DMS53 treated with DMSO at 0.1 percent for 48 hours (cell line): ENCODE data around the gene SLC15A3.
"Not testable (repeated sequence)": the region's sequence is repeated elsewhere in the genome, so short reads cannot be mapped to it uniquely, and the experiment has no call there.

ENCODE experiments used
- DNase-seq: peaks from one replicate; lab custom pipeline; 2025; ENCODE audit not compliant: unreplicated experiment; lab: John Stamatoyannopoulos, UW

The SLC15A3 gene

GRCh38 chr11:60915248-60915914 lies 36.6 kb downstream of the SLC15A3 start:
- DNase-seq, result no peak

DNA sequence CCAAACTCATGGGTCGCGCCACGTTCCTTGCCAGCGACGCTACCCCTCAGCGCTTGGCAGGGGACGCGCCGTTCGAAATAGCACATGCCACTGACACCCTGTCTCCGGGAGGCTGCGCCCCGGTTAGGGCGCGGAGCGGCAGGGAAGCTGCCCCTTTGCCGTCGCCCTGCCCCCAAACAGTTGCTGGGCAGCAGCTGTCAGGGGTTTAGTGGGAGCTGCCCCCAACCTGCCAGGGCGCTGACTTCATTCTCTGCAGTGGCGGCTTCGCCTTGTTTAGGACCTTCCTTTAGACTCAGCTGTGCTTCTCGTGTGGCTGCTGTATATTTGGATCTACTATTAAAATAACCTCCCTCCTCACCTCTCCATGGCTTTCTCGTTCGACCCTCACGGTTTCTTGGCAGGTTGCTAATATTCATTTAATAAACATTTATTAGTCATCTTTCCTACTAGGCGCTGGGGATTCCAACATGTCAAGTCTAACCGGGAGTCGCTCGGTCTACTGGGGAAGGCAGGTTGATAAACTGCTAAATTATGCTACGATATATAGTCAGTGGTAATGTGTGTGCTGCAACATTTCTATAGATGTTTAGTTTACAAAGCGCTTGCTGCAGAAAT lies 37.2 kb downstream of the SLC15A3 start:
- no peak for DNase-seq

DNA sequence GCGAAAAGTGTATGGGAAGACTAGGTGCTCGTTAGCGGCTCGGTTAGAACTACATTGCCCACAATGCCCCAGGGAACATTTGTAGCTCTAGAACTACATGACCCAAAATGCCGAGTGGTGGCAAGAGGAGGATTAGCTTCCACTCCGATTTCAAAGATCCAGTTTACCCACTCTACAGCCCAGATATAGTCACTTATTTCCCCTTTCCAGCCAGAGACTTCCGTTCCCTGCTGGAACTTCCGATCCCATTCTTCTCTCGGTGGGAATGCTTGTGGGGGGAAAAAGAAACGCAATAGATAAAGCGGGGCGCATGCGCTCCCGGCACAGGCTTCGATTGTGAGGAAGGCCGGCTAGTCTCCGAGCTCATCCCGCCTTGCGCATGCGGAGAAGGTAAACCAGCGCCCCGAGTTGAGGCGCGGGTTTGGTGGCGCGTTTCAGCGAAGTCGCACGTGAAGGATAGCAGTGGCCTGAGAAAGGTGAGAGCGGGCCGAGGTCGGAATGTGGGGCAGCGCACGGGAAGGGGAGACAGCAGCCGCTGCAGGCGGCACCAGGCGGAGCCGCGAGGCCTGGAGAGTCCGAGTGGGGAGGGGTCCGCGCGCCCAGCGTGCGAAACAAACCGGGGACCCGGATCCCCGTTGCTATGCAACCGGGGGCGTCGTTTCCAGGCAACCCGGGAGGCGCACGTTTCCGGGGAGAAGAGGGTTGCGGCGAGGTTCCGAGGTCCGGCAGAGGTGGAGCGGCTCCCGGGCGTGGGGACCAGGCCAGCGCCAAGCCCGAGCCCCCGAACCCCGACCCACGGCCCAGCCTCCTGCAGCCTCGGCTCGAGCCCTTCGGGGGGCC lies 38.0 kb downstream of the SLC15A3 start, which contains the start of gene TMEM109:
Gene TMEM109 (plus strand): TSS at position 366 of the 840 bp plus-strand sequence. CDS start 5,536 bp downstream, outside the sequence.
- DNase-seq, result peak; percentile 92

DNA sequence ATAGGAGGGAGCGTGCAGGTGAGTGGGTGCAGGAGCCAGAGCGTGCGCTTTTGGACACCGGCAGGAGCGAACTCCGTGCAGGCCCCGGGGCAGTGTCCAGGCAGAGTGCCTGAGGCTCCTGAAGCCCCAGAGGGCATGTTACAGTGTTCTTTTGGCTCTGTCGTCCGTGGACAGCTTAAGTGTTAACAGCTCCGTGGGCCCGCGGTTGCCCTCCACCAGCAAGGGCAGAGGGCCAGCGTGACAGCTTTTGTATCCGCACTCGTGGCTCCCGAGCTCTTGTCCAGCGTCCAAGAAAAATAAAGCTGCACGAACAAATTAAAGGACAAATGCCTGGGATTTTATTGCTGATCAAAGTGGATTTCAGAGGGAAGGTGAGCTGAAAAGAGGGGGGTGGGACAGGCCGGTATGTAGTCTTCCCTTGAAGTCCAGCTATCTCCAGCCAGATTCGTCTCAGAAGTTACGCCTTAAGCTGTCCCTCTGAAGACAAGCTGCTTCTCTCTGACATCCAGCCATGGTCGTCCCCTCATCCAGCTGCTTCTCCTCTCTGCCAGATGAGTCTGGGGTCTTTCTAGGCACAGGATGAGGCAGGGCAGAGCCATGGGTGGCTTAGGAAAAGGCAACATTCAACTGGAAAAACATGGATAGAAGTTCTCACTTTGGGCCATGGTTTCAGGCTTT lies 39.0 kb downstream of the SLC15A3 start:
- no peak for DNase-seq

- DNase-seq, result no peak
Observed at GRCh38 chr11:60912223-60912850, 39.6 kb downstream of the SLC15A3 start.

- DNase-seq, result no peak
Observed at GRCh38 chr11:60910711-60911380, 41.1 kb downstream of the SLC15A3 start.

DNA sequence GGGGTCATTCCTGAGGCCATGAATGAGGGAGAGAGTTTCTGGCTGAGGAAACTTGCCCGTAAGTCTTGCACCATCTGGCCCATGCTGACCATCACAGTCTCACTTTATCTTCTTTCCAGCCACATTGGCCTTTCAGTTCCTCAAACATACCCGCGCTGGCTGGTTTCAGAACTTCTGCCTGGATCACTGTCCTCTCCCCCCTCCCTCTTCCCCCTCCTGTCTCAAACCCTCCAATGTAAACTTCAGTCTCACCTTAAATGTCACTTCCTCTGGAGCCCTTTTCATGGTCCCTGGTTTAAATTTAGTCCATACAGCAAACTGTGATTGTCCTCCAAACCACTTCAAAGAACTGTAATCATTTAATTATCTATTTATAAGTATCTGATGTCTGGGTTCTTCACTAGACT lies 41.7 kb downstream of the SLC15A3 start:
- no peak for DNase-seq

- DNase-seq, result not testable (repeated sequence)
Observed at GRCh38 chr11:60909680-60910280, 42.2 kb downstream of the SLC15A3 start.

DNA sequence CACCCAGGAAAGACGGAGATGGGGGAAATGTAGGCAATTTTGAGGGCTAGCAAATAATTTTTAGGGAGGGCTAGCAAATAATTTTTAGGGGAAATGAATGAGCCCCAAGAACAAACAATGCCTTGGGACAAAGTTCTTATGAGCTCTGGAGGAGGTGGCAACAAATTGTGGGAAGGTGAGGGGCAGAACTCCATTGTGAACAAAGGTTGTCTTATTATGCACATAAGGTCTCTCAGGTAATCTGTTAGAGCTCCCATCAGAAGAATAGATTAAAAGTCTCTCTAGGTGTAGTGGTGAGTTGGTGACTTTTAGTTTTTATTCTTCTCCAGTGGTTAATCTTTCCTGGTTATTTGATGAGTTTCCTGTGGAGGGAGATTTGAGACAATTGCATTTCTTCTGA lies 43.2 kb downstream of the SLC15A3 start:
- no peak for DNase-seq

DNA sequence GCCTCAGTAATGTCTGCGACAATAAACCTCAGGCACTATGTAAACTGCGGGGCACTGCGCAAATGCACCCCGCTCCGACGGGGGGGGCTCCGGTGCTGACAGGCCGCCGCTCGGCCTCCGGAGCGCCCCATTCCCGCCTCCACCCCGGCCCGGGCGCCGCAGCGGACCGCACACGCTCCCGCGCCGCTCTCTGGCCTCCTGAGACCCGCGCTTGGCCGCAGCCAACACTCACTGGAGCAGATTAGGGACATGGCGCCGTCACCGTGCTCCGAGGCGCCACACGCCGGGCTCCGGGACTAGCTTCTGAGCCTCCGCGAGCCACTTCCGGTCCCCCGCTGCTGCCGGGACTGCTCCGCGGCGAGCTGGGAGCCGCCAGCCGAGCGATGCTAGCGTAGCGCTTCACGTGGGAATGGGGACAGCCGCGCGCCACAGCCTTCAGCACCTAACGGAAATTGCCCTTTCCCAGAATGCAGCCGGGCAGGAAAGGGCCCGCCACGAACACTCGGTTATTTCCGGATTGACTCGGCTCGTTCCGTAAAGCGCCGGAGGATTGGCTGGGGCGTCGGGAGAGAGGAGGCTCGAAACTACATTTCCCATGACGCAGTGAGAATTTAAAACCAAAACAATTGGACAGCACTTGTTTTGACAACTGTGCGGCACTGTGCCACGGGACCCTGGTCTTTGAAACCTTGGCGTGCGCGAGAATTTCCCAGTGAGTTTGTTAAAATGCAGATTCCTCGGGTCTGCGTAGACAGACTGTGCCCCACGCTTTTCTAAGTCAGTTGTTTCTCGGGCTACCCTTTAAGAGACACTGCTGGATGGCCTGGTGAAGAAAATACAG lies 45.6 kb downstream of the SLC15A3 start, which contains the start of gene PRPF19:
Gene PRPF19 (minus strand): TSS at position 454 of the 841 bp plus-strand sequence. CDS start 203 bp downstream, at position 251.
- peak; percentile 97 for DNase-seq

- no peak for DNase-seq
Observed at GRCh38 chr11:60905551-60906113, 46.3 kb downstream of the SLC15A3 start.

DNA sequence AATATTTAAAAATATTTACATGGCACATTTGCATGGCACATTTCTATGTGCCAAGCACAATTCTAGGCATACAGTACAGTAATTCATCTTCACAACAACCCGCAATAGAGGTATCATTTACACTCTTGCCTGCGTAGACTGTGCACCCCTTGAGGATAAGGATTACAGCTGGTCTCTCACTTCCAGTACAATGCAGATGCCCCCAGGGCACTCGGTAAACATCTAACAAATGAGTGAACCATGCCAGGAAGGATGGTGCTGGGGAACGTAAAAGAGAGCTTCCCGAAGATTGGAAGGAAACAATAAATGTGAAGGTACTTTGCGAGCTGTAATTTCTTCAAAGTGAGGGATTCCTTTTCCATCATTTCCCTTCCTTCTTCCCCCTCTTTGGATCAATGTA lies 46.9 kb downstream of the SLC15A3 start:
- DNase-seq, result no peak

- DNase-seq, result no peak
Observed at GRCh38 chr11:60902625-60903024, 49.4 kb downstream of the SLC15A3 start.

DNA sequence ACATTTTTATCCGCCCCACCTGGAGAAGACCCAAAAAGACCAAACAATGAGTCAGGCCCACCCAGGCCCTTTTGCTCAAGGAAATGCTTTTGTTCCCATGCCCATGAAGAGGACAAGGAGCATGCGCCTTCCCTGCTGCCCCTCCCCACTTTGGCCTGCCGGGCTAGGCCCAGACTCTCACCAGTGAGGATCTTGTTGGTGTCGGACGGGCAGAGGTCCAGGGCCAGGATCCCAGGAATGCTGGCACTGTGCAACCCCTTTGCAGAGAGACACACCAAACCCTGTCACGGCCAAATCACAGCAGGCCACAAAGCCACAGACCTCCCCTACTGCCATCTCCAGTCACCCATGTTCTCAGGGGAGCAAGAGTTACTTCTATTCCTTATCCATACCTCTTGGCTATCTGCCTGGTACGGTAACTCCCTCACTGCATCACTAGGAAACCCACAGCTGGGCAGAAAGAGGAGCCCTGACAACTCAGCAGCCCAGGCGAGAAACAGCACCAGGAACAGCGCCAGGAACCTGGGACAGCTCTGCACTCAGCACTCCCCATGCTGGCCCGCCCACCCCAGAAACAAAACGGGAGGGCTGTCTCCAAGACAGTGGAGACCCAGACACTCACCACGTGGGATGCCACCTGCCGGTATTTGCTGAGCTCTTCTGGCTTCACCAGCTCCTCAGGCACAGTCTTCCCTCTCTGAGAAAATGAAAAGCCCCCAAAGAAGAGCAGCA lies 51.1 kb downstream of the SLC15A3 start:
- no peak for DNase-seq

DNA sequence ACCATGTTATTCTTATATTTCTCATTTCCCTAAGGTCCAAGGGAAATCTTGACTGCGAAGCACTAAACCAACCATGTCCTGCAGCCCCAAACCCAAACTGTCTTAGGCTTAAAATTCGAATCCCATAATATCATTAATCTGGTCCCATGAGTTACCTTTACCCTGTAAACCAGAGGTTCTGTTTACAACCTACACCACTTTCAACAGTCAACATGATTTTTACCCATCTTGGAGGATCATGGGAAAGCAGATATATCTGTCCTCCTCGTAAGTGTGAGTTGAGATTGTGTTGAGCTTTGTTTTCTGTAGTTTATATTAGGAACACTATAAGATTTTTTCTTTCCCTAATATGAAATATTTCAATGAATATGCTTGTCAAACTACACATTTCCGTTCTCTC lies 52.0 kb downstream of the SLC15A3 start:
- no peak for DNase-seq

DNA sequence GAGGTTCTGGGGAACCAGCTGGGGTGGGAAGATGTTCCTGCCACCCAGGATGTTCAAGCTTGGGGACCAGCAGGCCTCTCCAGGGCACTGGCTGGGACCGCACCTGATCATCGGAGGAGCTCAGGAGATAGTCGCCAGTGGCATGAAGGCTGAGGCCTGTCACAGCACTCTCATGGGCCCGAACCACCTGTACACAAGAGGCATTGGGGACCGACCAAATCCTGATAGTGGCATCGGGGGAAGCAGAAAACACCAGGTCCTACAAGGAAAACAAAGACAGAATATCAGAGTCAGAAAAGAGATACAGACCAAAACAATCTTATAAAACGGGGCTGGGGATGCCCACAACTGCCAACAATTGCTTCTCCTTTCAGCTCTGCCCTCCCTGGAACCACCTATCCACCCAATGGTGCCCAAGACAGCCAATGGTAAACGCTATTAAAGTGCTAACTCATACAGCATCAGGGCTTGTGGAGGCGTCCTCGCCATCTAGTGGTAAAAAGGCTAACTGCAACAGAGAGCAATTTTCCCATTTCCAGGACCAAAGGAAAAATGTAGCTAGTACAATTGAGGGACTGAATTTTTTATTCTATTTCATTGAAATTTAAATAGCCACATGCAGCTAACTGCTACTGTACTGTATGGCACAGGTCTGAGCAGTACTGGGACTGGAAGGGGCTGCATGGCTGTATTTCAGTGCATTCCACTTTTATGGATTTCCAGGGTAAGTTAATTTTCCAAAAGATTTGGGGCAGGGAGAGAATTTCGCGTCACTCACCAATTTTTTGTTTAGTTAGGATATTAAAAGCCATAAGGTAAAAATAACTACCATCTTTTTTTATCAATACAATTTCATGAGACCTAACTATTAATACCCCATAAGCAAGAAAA lies 52.7 kb downstream of the SLC15A3 start:
- peak; percentile 55 for DNase-seq

- DNase-seq, result no peak
Observed at GRCh38 chr11:60897496-60897895, 54.5 kb downstream of the SLC15A3 start.
